Tibial nerve (tissue), 3 donors: Measurements from ENCODE around the gene QPRT.

ENCODE experiments used
- EP300 ChIP-seq, 2 donors: sonication (generic); formaldehyde crosslinking; IDR thresholded peaks; one replicate each; pipeline ENCODE4 v1.6.1; 2017; ENCODE audit warnings: antibody characterized with exemption in 2 of 2, mild to moderate bottlenecking in 1 of 2
- POLR2A ChIP-seq, 2 donors: fragments of 450-650 bp; IDR thresholded peaks; one replicate each; pipeline ENCODE4 v1.6.1; 2017; ENCODE audit warnings: antibody characterized with exemption in 2 of 2, mild to moderate bottlenecking in 2 of 2, moderate library complexity in 2 of 2

DNA sequence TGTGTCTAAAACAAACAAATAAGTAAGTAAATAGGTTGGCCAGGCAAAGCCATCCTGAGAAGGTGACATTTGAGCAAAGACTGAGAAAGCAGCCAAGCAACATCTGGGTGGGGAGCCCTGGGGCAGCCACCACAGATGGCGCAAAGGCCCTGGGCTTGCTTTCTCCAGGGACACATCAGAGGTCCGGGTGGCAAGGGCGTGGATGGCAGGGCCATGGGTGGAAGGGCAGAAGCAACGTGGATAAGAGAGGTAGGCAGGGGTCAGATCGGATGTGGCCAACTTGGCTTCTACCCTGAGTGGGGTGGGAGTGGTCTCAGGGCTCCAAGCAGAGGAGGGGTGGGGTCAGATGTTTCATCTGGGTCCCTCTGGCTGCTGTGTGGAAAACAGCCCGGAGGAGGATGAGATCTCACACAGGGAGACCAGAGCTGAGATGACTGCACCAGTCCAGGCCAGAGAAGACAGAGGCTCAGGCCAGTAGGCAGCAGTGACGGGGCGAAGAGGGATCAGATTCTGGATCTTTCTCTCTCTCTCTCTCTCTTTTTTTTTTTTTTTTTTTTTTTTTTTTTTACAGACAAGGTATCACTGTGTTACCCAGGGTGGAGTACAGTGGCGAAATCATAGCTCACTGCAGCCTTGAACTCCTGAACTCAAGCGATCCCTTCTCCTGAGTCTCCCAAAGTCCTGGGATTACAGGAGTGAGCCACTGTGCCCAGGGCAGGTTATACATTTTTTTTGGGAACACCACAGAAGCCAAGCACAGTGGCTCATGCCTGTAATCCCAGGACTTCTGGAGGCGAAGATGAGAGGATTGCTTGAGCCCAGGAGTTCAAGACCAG, 22.1 kb upstream of the QPRT start:
- TF ChIP-seq EP300 (IDR thresholded peaks at IDR 0.05) (no peak), POLR2A (IDR thresholded peaks at IDR 0.05) (no peak)
